Upper lobe of right lung (tissue), 1 donor: ENCODE data around the gene KHDC4. TPM values are rescaled to one million over a fixed set of nuclear protein-coding genes. Genes with fewer than 3 reads are reported as not detected.
A peak's percentile ranks its signal among the peaks of the same experiment; 100 is the strongest.

Source experiments
- ATAC-seq: fragments of 200-7000 bp; cut with Tn5 transposase; one replicate; pipeline ENCODE4 v1.9.1; 2020; ENCODE audit warnings: mild to moderate bottlenecking, moderate library complexity
- DNase-seq: peaks from one replicate; pipeline ENCODE4 v3.0.0-alpha.2; 2020
- H3K27ac ChIP-seq: fragments of 200-600 bp; one replicate; pipeline ENCODE4 v1.8.0; 2022
- H3K27me3 ChIP-seq: fragments of 200-600 bp; one replicate; pipeline ENCODE4 v1.8.0; 2022; ENCODE audit warnings: mild to moderate bottlenecking
- H3K36me3 ChIP-seq: fragments of 200-600 bp; one replicate; pipeline ENCODE4 v1.8.0; 2022
- H3K4me1 ChIP-seq: fragments of 200-600 bp; one replicate; pipeline ENCODE4 v1.8.0; 2022
- H3K4me3 ChIP-seq: fragments of 200-600 bp; one replicate; pipeline ENCODE4 v1.8.0; 2022; ENCODE audit warnings: mild to moderate bottlenecking
- H3K9me3 ChIP-seq: fragments of 200-600 bp; one replicate; pipeline ENCODE4 v1.8.0; 2022
- intact Hi-C: fragments of 100-400 bp; cut with DNase I; formaldehyde crosslinking; loops from one replicate; pipeline ENCODE4 v1.11.0; 2022
- total RNA-seq: library from RNA; stranded (reverse); fragmentation: NEBNext Ultra II Directional; extraction: Animal tissue kit (Norgen Biotek cat#: 25700); gene quantifications from one replicate; pipeline ENCODE4 v1.2.1, GENCODE V29; 2021
- TF ChIP-seq, protein P1 (sequence below): fragments of 200-600 bp; IDR thresholded peaks from one replicate; pipeline ENCODE4 v1.8.0; 2022; ENCODE audit warnings: antibody characterized with exemption
- donor health status: DM: no; HTN: yes; CAD: no; lungs with severe emphysema.

The KHDC4 gene
- total RNA-seq, 1 donor from 2014 or later, result 40.1 TPM

DNA sequence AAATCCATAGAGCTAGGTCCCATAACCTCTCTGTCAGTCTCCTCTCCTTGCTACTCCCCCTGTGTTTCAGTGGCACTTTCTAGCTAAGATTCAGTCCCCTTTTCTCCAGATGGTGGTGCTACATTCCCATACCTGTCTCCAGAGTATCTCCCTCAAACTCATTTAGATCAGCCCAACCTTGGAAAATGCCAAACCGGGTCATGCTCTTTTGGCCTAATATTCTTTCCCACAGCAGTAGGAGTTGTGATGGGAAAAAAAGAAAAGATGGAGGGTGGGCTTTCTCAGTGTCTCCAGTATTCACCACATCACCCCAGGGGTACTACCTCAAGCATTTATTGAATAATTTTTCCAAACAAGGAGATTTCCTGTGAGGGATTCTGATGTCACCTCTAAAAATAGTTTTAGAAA lies 4.0 kb upstream of the KHDC4 start:
- Histone ChIP-seq H3K36me3 (peaks cover 3% of the 10 kb centered on the region), H3K4me3 (no peak overlapping the region), H3K27me3 (no peaks in the 10 kb centered on the region), H3K9me3 (no peaks in the 10 kb centered on the region), H3K4me1 (peaks cover 60% of the 10 kb centered on the region), H3K27ac (no peak overlapping the region)
- DNase-seq (no peak), ATAC-seq (peak; percentile 21)
- TF ChIP-seq, protein P1, sequence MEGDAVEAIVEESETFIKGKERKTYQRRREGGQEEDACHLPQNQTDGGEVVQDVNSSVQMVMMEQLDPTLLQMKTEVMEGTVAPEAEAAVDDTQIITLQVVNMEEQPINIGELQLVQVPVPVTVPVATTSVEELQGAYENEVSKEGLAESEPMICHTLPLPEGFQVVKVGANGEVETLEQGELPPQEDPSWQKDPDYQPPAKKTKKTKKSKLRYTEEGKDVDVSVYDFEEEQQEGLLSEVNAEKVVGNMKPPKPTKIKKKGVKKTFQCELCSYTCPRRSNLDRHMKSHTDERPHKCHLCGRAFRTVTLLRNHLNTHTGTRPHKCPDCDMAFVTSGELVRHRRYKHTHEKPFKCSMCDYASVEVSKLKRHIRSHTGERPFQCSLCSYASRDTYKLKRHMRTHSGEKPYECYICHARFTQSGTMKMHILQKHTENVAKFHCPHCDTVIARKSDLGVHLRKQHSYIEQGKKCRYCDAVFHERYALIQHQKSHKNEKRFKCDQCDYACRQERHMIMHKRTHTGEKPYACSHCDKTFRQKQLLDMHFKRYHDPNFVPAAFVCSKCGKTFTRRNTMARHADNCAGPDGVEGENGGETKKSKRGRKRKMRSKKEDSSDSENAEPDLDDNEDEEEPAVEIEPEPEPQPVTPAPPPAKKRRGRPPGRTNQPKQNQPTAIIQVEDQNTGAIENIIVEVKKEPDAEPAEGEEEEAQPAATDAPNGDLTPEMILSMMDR, result peak; percentile 64
- intact Hi-C loops, result no loop called here

DNA sequence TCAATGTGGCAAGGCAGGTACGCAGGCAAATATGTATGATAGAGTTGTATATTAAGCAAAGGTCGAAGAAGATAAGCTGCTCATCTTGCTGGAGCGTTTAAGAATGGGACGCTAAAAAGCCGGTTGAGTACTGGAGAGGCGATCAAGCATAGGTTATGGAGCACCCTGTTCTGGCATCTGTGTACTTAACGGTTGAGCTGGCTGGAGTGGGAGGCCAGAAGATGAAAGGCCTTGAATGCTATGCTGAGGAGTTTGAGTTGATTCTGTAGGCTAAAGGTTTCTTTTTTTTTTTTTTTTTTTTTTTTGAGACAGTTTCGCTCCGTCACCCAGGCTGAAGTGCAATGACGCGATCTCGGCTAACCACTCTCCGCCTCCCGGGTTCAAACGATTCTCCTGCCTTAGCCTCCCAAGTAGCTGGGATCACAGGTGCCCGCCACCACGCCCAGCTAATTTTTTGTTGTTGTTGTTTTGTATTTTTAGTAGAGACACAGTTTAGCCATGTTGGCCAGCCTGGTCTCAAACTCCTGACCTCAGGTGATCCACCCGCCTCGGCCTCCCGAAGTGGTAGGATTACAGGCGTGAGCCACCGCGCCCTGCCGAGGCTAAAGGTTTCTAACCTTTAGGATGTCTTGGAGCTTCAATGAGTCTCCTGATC lies 850 bp upstream of the KHDC4 start:
- peak; percentile 7 for ATAC-seq

DNA sequence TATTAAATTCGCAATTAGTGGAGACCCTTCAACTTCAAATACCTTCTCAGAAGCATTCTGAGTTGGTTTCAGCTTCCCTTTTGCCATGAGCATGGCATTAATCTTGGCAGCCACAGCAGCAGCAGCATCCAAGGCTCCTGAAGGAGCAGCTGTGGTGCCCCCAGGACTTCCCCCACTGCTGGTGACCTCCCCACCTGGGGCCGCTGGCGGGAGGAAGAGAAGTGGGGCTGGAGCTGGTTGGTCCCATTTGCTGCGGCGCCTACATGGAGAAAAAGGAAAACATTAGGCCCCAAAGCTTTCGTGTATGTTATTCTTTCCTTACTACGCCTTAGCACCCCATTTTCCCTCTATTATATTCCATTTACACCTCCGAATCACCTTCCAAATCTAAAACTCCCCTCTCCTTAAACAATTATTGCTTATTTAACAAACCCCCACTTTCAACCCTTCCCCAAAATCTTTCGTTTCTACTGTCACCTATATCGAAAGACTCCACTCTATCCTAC lies 569 bp downstream of the KHDC4 start:
- Histone ChIP-seq H3K27ac (peak overlapping the region; percentile 94), H3K9me3 (no peaks in the 10 kb centered on the region), H3K4me1 (peaks cover 48% of the 10 kb centered on the region), H3K4me3 (peak overlapping the region; percentile 91), H3K36me3 (peaks cover 48% of the 10 kb centered on the region), H3K27me3 (no peaks in the 10 kb centered on the region)
- TF ChIP-seq, protein P1, result no peak
- no peak for DNase-seq
- intact Hi-C loops, result no loop called here
- ATAC-seq, result no peak

More for the DNA sequence above, 850 bp upstream of the KHDC4 start:
- DNase-seq, result no peak
- intact Hi-C loops, result no loop called here
- TF ChIP-seq, protein P1, result no peak
- Histone ChIP-seq H3K27me3 (no peaks in the 10 kb centered on the region), H3K36me3 (peaks cover 34% of the 10 kb centered on the region), H3K4me3 (peak overlapping the region; percentile 91), H3K9me3 (no peaks in the 10 kb centered on the region), H3K4me1 (peaks cover 61% of the 10 kb centered on the region), H3K27ac (peak overlapping the region; percentile 94)

DNA sequence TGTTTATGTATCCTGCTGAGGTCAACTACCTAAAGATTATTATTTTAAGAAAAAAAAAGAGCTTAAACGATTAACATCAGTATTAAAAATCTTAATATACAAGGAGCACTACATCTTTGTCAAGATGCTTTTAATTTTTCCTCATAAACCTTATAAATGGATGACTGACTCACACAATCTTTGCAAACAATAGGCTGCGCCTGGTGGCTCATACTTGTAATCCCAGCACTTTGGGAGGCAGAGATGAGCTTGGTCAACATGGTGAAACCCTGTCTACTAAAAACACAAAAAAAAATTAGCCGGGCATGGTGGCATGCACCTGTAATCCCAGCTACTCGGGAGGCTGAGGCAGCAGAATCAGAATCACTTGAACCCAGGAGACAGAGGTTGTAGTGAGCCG lies 1.7 kb downstream of the KHDC4 start:
- no peaks in the 10 kb centered on the region for H3K9me3 ChIP-seq
- H3K36me3 ChIP-seq, result peaks cover 60% of the 10 kb centered on the region
- ATAC-seq (no peak), DNase-seq (no peak)
- H3K4me1 ChIP-seq, result peaks cover 42% of the 10 kb centered on the region
- no peaks in the 10 kb centered on the region for H3K27me3 ChIP-seq
- H3K27ac ChIP-seq, result no peak overlapping the region
- intact Hi-C loops, result no loop called here
- TF ChIP-seq, protein P1, result no peak
- H3K4me3 ChIP-seq, result peak overlapping the region; percentile 91

DNA sequence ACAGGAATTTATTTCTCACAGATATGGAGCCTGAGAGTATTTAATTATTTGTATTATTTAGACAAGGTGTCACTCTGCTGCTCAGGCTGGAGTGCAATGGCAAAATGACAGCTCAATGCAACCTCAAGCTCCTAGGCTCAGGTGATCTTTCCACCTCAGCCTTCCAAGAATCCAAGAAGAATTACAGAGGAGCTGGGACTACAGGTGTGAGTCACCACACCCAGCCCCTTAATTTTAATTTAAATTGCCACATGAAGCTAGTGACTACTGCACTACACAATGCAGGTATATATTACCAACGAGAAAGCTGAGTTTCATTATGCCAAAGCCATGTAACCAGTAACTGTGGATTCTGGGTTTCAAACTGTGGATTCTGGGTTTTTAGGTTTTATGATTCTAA lies 2.1 kb downstream of the KHDC4 start:
- Histone ChIP-seq H3K4me1 (peaks cover 42% of the 10 kb centered on the region), H3K9me3 (no peaks in the 10 kb centered on the region), H3K27ac (peak overlapping the region; percentile 24), H3K36me3 (peaks cover 64% of the 10 kb centered on the region), H3K4me3 (peak overlapping the region; percentile 15), H3K27me3 (no peaks in the 10 kb centered on the region)
- ATAC-seq, result no peak
- TF ChIP-seq, protein P1, result no peak
- intact Hi-C loops, result no loop called here
- DNase-seq, result no peak
